GM12878 (cell line): ENCODE results near the gene RNF38.

Experiments used
- NFYB ChIP-seq: IDR thresholded peaks from 2 replicates; pipeline ENCODE4 v1.6.1; 2011; ENCODE audit warnings: low read depth, mild to moderate bottlenecking, low read length, improper control_type of control experiment, moderate library complexity; ENCODE audit not compliant: insufficient read depth
- POLR2AphosphoS5 ChIP-seq: IDR thresholded peaks from 2 replicates; pipeline ENCODE4 v1.6.1; 2011; ENCODE audit warnings: mild to moderate bottlenecking, low read length, inconsistent platforms

GRCh38 chr9:36293171-36293570, 106.9 kb downstream of the RNF38 start:
- TF ChIP-seq POLR2AphosphoS5: no peak
- TF ChIP-seq NFYB: no peak
